Measurements from ENCODE around the gene WDR18.

The WDR18 gene

GRCh38 chr19:971795-972194, 12.3 kb upstream of the WDR18 start:
- Histone ChIP-seq H3K36me3 (peaks cover 36% of the 10 kb centered on the region), H3K9me3 (peaks cover 5% of the 10 kb centered on the region; the same call in 1 of the 2 replicates), H3K4me1 (no peaks in the 10 kb centered on the region), H3K27me3 (no peaks in the 10 kb centered on the region), H3K4me3 (ENCODE audit: low read depth, low read length) (no peak overlapping the region)
- no peak for DNase-seq
- TF ChIP-seq, protein P1, sequence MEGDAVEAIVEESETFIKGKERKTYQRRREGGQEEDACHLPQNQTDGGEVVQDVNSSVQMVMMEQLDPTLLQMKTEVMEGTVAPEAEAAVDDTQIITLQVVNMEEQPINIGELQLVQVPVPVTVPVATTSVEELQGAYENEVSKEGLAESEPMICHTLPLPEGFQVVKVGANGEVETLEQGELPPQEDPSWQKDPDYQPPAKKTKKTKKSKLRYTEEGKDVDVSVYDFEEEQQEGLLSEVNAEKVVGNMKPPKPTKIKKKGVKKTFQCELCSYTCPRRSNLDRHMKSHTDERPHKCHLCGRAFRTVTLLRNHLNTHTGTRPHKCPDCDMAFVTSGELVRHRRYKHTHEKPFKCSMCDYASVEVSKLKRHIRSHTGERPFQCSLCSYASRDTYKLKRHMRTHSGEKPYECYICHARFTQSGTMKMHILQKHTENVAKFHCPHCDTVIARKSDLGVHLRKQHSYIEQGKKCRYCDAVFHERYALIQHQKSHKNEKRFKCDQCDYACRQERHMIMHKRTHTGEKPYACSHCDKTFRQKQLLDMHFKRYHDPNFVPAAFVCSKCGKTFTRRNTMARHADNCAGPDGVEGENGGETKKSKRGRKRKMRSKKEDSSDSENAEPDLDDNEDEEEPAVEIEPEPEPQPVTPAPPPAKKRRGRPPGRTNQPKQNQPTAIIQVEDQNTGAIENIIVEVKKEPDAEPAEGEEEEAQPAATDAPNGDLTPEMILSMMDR (IDR thresholded peaks at IDR 0.05; ENCODE audit: low read depth, low read length) = no peak

GRCh38 chr19:972281-972680, 11.9 kb upstream of the WDR18 start:
- TF ChIP-seq, protein P1 (IDR thresholded peaks at IDR 0.05; ENCODE audit: low read depth, low read length) = no peak
- Histone ChIP-seq H3K9me3 (peaks cover 5% of the 10 kb centered on the region; the same call in 1 of the 2 replicates), H3K4me1 (no peaks in the 10 kb centered on the region), H3K27me3 (no peaks in the 10 kb centered on the region), H3K36me3 (peaks cover 31% of the 10 kb centered on the region), H3K4me3 (ENCODE audit: low read depth, low read length) (no peak overlapping the region)
- DNase-seq = no peak

GRCh38 chr19:973726-974563, 10.2 kb upstream of the WDR18 start:
- H3K4me1 ChIP-seq = no peaks in the 10 kb centered on the region
- TF ChIP-seq, protein P1 (IDR thresholded peaks at IDR 0.05; ENCODE audit: low read depth, low read length) = no peak
- peak; percentile 8 for DNase-seq
- H3K4me3 ChIP-seq (ENCODE audit: low read depth, low read length) = no peak overlapping the region
- peaks cover 23% of the 10 kb centered on the region for H3K36me3 ChIP-seq
- no peaks in the 10 kb centered on the region for H3K27me3 ChIP-seq
- peaks cover 5% of the 10 kb centered on the region; the same call in 1 of the 2 replicates for H3K9me3 ChIP-seq

DNA sequence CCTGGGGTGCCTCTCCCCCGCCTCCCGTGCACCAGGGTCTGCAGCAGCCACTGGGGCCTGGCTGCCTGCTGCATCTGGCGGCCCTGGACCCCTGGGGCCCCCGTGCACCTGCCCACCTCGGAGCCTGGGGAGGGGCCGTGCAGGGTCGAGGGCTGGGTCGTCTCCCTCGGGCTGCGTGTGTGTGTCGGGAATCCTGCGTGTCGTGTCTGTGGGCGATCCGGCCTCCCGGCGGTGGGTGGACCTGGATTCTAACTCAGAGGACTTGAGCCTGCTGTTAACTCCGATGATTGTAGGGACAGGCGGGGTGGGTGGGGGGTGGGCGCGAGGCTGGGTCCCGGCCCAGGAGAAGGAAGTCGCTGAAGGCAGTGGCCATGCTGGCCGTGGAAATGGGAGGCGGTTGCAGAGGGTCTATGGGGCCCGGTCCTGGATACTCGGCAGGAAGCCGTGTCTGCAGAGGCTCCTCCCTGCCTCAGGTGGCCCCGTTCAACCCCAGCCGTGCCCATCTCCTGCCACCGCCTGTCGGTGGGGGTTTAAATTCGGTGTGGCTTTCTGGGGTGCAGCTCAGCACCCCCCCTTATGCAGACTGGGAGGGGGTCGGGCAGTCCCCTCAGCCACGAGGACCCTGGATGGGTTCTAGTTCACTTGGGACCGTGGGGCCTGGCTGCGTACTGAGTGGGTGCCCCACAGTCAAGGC, 9.4 kb upstream of the WDR18 start:
- Histone ChIP-seq H3K9me3 (peaks cover 5% of the 10 kb centered on the region; the same call in 1 of the 2 replicates), H3K4me3 (ENCODE audit: low read depth, low read length) (no peak overlapping the region), H3K4me1 (no peaks in the 10 kb centered on the region), H3K36me3 (peaks cover 19% of the 10 kb centered on the region), H3K27me3 (no peaks in the 10 kb centered on the region)
- DNase-seq = peak; percentile 13
- TF ChIP-seq, protein P1 (IDR thresholded peaks at IDR 0.05; ENCODE audit: low read depth, low read length) = no peak

- no peaks in the 10 kb centered on the region for H3K27me3 ChIP-seq
- no peaks in the 10 kb centered on the region for H3K9me3 ChIP-seq
- no peaks in the 10 kb centered on the region for H3K4me1 ChIP-seq
- H3K36me3 ChIP-seq = peaks cover 4% of the 10 kb centered on the region; the same call in 1 of the 2 replicates
- TF ChIP-seq, protein P1 (IDR thresholded peaks at IDR 0.05; ENCODE audit: low read depth, low read length) = no peak
- peak; percentile 46 for DNase-seq
- no peak overlapping the region for H3K4me3 ChIP-seq (ENCODE audit: low read depth, low read length)
These were observed 7.7 kb upstream of the WDR18 start for GRCh38 chr19:976476-976875.
